ENCODE results near the gene CLEC4C.

Gene CLEC4C

GRCh38 chr12:7719946-7720730, 27.0 kb downstream of the CLEC4C start:
- DNase-seq = no peak

- no peak for DNase-seq
These were observed 30.8 kb downstream of the CLEC4C start for GRCh38 chr12:7716381-7716780.

GRCh38 chr12:7712841-7713442, 34.2 kb downstream of the CLEC4C start:
- no peak for DNase-seq

- DNase-seq = no peak
These were observed 36.0 kb downstream of the CLEC4C start, which contains the start of gene DPPA3 for GRCh38 chr12:7711133-7711532. DPPA3 (plus strand) TSS chr12:7711433; CDS start chr12:7711571, 138 bp downstream.

- no peak for DNase-seq
These were observed 37.1 kb downstream of the CLEC4C start for GRCh38 chr12:7709969-7710675.

GRCh38 chr12:7705846-7706245, 41.3 kb downstream of the CLEC4C start:
- DNase-seq = no peak

- DNase-seq = no peak
These were observed 51.5 kb downstream of the CLEC4C start, which contains the start of gene GDF3 for GRCh38 chr12:7695566-7696197. GDF3 (minus strand) TSS chr12:7695775; CDS start chr12:7695728, 47 bp downstream.

GRCh38 chr12:7695237-7695560, 52.0 kb downstream of the CLEC4C start:
- no peak for DNase-seq

GRCh38 chr12:7694556-7695236, 52.5 kb downstream of the CLEC4C start:
- no peak for DNase-seq

GRCh38 chr12:7693793-7694192, 53.4 kb downstream of the CLEC4C start:
- no peak for DNase-seq

- DNase-seq = no peak
These were observed 65.6 kb downstream of the CLEC4C start for GRCh38 chr12:7681535-7681934.

Data from stimulated activated CD4-positive, alpha-beta T cell treated with anti-CD3 and anti-CD28 coated beads, Interleukin-4, amount 100 ng/mL, for 4 hours (primary cell).